IMR-90 (cell line): ENCODE measurements around the gene MROH2A. TPM values are rescaled to one million over a fixed set of nuclear protein-coding genes. Genes with fewer than 3 reads are reported as not detected.

Source experiments
- ATAC-seq: fragments of 200-7000 bp; cut with Tn5 transposase; 2 replicates; pipeline ENCODE4 v1.9.1; 2020; ENCODE audit warnings: low read depth, mild to moderate bottlenecking, moderate library complexity
- BruUV-seq: library from RNA; stranded (reverse); fragments of 400-500 nt; replicated peaks from 2 replicates; lab custom pipeline; 2021; lab: Mats Ljungman, UMichigan
- CTCF ChIA-PET: fragments of 300-600 bp; formaldehyde crosslinking; extraction: SDS; loops from one replicate; lab custom pipeline; 2021; ENCODE audit warnings: antibody characterized with exemption; lab: Yijun Ruan, JAX
- POLR2A ChIA-PET: fragments of 300-600 bp; sonication (Branson Sonifier 250); formaldehyde crosslinking; loops from one replicate; lab custom pipeline; 2022; ENCODE audit warnings: antibody characterized with exemption; ENCODE audit not compliant: unreplicated experiment; lab: Charles Lee
- DNase-seq: peaks from one replicate; pipeline ENCODE4 v3.0.0; 2013
- H2AFZ ChIP-seq: replicated peaks from 2 replicates; pipeline ENCODE3; 2013; ENCODE audit warnings: low read length, mild to moderate bottlenecking; ENCODE audit not compliant: poor library complexity
- H2AK5ac ChIP-seq: 2 replicates; pipeline ENCODE4 v1.6.1; 2013; ENCODE audit warnings: low read depth, low read length, inconsistent platforms
- H2AK9ac ChIP-seq: replicated peaks from 2 replicates; pipeline ENCODE3; 2013; ENCODE audit warnings: mild to moderate bottlenecking, low read depth, low read length, moderate library complexity; ENCODE audit not compliant: poor library complexity
- H2BK120ac ChIP-seq: 2 replicates; pipeline ENCODE4 v1.6.1; 2013; ENCODE audit warnings: low read depth, low read length, inconsistent platforms
- H2BK15ac ChIP-seq: 3 replicates; pipeline ENCODE4 v1.6.1; 2013; ENCODE audit warnings: low read depth, low read length, inconsistent platforms
- H2BK20ac ChIP-seq: 2 replicates; pipeline ENCODE4 v1.6.1; 2013; ENCODE audit warnings: low read depth, mild to moderate bottlenecking, inconsistent platforms, low read length, moderate library complexity
- H2BK5ac ChIP-seq: 2 replicates; pipeline ENCODE4 v1.6.1; 2013; ENCODE audit warnings: mild to moderate bottlenecking, low read depth, low read length, inconsistent platforms; ENCODE audit not compliant: poor library complexity, severe bottlenecking
- H3K14ac ChIP-seq: replicated peaks from 2 replicates; pipeline ENCODE4 v1.6.1; 2013; ENCODE audit warnings: low read depth, low read length, inconsistent platforms
- H3K18ac ChIP-seq: 2 replicates; pipeline ENCODE4 v1.6.1; 2013; ENCODE audit warnings: low read depth, low read length, control low read depth
- H3K23ac ChIP-seq: 2 replicates; pipeline ENCODE4 v1.6.1; 2013; ENCODE audit warnings: low read depth, low read length, inconsistent platforms
- H3K27ac ChIP-seq: 2 replicates; pipeline ENCODE4 v1.5.1; 2013; ENCODE audit warnings: mild to moderate bottlenecking, control low read depth, low read length; ENCODE audit not compliant: insufficient read depth
- H3K27me3 ChIP-seq: 2 replicates; pipeline ENCODE4 v1.6.1; 2013; ENCODE audit warnings: low read length; ENCODE audit not compliant: control insufficient read depth, insufficient read depth
- H3K36me3 ChIP-seq: 2 replicates; pipeline ENCODE4 v1.6.1; 2013; ENCODE audit warnings: low read length, mixed read lengths; ENCODE audit not compliant: control insufficient read depth, insufficient read depth
- H3K4ac ChIP-seq: 2 replicates; pipeline ENCODE4 v1.6.1; 2013; ENCODE audit warnings: low read depth, low read length, inconsistent platforms
- H3K4me1 ChIP-seq: 2 replicates; pipeline ENCODE4 v1.6.1; 2013; ENCODE audit warnings: low read length, mixed read lengths; ENCODE audit not compliant: control insufficient read depth, insufficient read depth
- H3K4me2 ChIP-seq: 2 replicates; pipeline ENCODE4 v1.6.1; 2013; ENCODE audit warnings: low read depth, mild to moderate bottlenecking, control low read depth, low read length, moderate library complexity
- H3K4me3 ChIP-seq: 2 replicates; pipeline ENCODE4 v1.5.1; 2013; ENCODE audit warnings: low read depth, mild to moderate bottlenecking, control low read depth, low read length, moderate library complexity; ENCODE audit not compliant: insufficient read depth
- H3K56ac ChIP-seq: 2 replicates; pipeline ENCODE4 v1.6.1; 2013; ENCODE audit warnings: low read length, inconsistent platforms; ENCODE audit not compliant: insufficient read depth; ENCODE audit errors: extremely low read depth
- H3K79me1 ChIP-seq, 2 experiments: 2 replicates each; pipeline ENCODE4 v1.6.1; 2013; ENCODE audit warnings: low read length in 2 of 2, inconsistent platforms in 1 of 2, low read depth in 1 of 2
- H3K9ac ChIP-seq: 2 replicates; pipeline ENCODE4 v1.6.1; 2013; ENCODE audit warnings: low read depth, low read length, control low read depth
- H3K9me1 ChIP-seq: 2 replicates; pipeline ENCODE4 v1.6.1; 2013; ENCODE audit warnings: low read length, inconsistent platforms; ENCODE audit not compliant: insufficient read depth
- H3K9me3 ChIP-seq: 2 replicates; pipeline ENCODE4 v1.6.1; 2013; ENCODE audit warnings: low read length; ENCODE audit not compliant: control insufficient read depth, insufficient read depth
- H4K20me1 ChIP-seq: 2 replicates; pipeline ENCODE4 v1.6.1; 2013; ENCODE audit warnings: low read length, inconsistent platforms; ENCODE audit not compliant: insufficient read depth
- H4K5ac ChIP-seq: 2 replicates; pipeline ENCODE4 v1.6.1; 2013; ENCODE audit warnings: mild to moderate bottlenecking, low read depth, low read length, control low read depth
- H4K8ac ChIP-seq, 2 experiments: 2 replicates each; pipeline ENCODE4 v1.6.1; 2013; ENCODE audit warnings: low read depth in 2 of 2, low read length in 2 of 2, control low read depth in 1 of 2, inconsistent platforms in 1 of 2
- H4K91ac ChIP-seq: 2 replicates; pipeline ENCODE4 v1.6.1; 2013; ENCODE audit warnings: low read depth, low read length, inconsistent platforms; ENCODE audit not compliant: insufficient read depth
- BHLHE40 ChIP-seq: fragments of 150-350 bp; IDR thresholded peaks from 2 replicates; pipeline ENCODE4 v1.6.1; 2016; ENCODE audit warnings: mild to moderate bottlenecking, low read depth, low read length
- CEBPB ChIP-seq: IDR thresholded peaks from 2 replicates; pipeline ENCODE4 v1.6.1; 2012; ENCODE audit warnings: low read depth, low read length, improper control_type of control experiment
- CHD1 ChIP-seq: IDR thresholded peaks from 2 replicates; pipeline ENCODE4 v1.6.1; 2012; ENCODE audit warnings: low read depth, low read length, improper control_type of control experiment
- ELK1 ChIP-seq: fragments of 150-350 bp; IDR thresholded peaks from 2 replicates; pipeline ENCODE4 v1.6.1; 2016; ENCODE audit warnings: low read depth, mild to moderate bottlenecking, low read length, moderate library complexity, borderline replicate concordance
- FOS ChIP-seq: fragments of 150-350 bp; IDR thresholded peaks from 2 replicates; pipeline ENCODE4 v1.6.1; 2016; ENCODE audit warnings: low read depth, low read length
- MAFK ChIP-seq: IDR thresholded peaks from 2 replicates; pipeline ENCODE4 v1.6.1; 2012; ENCODE audit warnings: low read depth, low read length, improper control_type of control experiment
- MAZ ChIP-seq: IDR thresholded peaks from 2 replicates; pipeline ENCODE4 v1.6.1; 2012; ENCODE audit warnings: low read depth, mild to moderate bottlenecking, low read length, improper control_type of control experiment, moderate library complexity, borderline replicate concordance
- MXI1 ChIP-seq: IDR thresholded peaks from 2 replicates; pipeline ENCODE4 v1.6.1; 2012; ENCODE audit warnings: low read depth, mild to moderate bottlenecking, low read length, moderate library complexity, borderline replicate concordance
- NFE2L2 ChIP-seq: fragments of 150-350 bp; IDR thresholded peaks from 2 replicates; pipeline ENCODE4 v1.6.1; 2016; ENCODE audit warnings: low read depth, mild to moderate bottlenecking, low read length
- POLR2A ChIP-seq: IDR thresholded peaks from 2 replicates; pipeline ENCODE4 v1.6.1; 2012; ENCODE audit warnings: mild to moderate bottlenecking, low read depth, low read length
- RAD21 ChIP-seq: IDR thresholded peaks from 2 replicates; pipeline ENCODE4 v1.6.1; 2012; ENCODE audit warnings: low read length, improper control_type of control experiment
- RCOR1 ChIP-seq: IDR thresholded peaks from 2 replicates; pipeline ENCODE4 v1.6.1; 2012; ENCODE audit warnings: mild to moderate bottlenecking, low read length, improper control_type of control experiment; ENCODE audit not compliant: insufficient replicate concordance
- RFX5 ChIP-seq: IDR thresholded peaks from 2 replicates; pipeline ENCODE4 v1.8.0; 2012; ENCODE audit warnings: low read depth, mild to moderate bottlenecking, low read length, moderate library complexity
- SMC3 ChIP-seq: fragments of 150-350 bp; IDR thresholded peaks from 2 replicates; pipeline ENCODE4 v1.6.1; 2016; ENCODE audit warnings: low read depth, mild to moderate bottlenecking, antibody characterized with exemption, low read length, moderate library complexity
- USF2 ChIP-seq: fragments of 150-350 bp; IDR thresholded peaks from 2 replicates; pipeline ENCODE4 v1.6.1; 2017; ENCODE audit warnings: mild to moderate bottlenecking, antibody characterized with exemption, low read length, low read depth
- WGBS, 2 experiments: methylation state at CpG; one replicate each; pipeline versions ENCODE4 v1.1.5 to v1.1.7; 2013; ENCODE audit warnings: missing lambda C conversion rate in 2 of 2; ENCODE audit not compliant: insufficient read length in 1 of 2; ENCODE audit errors: extremely low coverage in 2 of 2; 5-methylcytosine and 5-hydroxymethylcytosine counted together
- dilution Hi-C: fragments of 300-500 bp; cut with HindIII; formaldehyde crosslinking; loops from one replicate; pipeline ENCODE4 v1.14.3; 2018; ENCODE audit warnings: low sequenced_read_pairs; ENCODE audit not compliant: unreplicated experiment
- in situ Hi-C: fragments of 300-500 bp; cut with MboI; formaldehyde crosslinking; loops from 3 replicates; pipeline ENCODE4 v1.14.3; 2019; ENCODE audit warnings: low sequenced_read_pairs, inconsistent platforms, mixed read lengths
- intact Hi-C: fragments of 100-400 bp; cut with micrococcal nuclease; formaldehyde crosslinking; loops from 2 replicates; pipeline ENCODE4 v1.10.0; 2022
- polyA plus RNA-seq, 3 experiments: library from polyadenylated mRNA; depleted of rRNA; stranded (reverse); fragments of >200 nt; gene quantifications; 2 replicates each; pipeline ENCODE4 v1.2.3, GENCODE V29; 2012; ENCODE audit warnings: low replicate concordance in 1 of 3
- total RNA-seq: library from RNA; depleted of rRNA; stranded (reverse); fragments of >200 nt; gene quantifications from 2 replicates; pipeline ENCODE4 v1.2.3, GENCODE V29; 2012

The MROH2A gene
- total and polyA plus RNA-seq, 2 of the 4 experiments (the other 2 are of a cell fraction): not detected

- in situ Hi-C loops: loop anchor here (25.0 kb wide), 1 partner anchor 377 kb away; no protein-coding TSS in a partner anchor
- Histone ChIP-seq H2AK9ac (no peak overlapping the region), H3K27me3 (no peaks in the 10 kb centered on the region), H3K36me3 (peaks cover 15% of the 10 kb centered on the region), H2BK5ac (no peak overlapping the region), H3K18ac (no peak overlapping the region), H3K9me1 (peaks cover 7% of the 10 kb centered on the region), H2BK20ac (no peak overlapping the region), H3K27ac (no peak overlapping the region), H3K9ac (no peak overlapping the region), H2AK5ac (no peak overlapping the region), H3K23ac (no peak overlapping the region), H4K5ac (0 out of 2 replicates have a peak overlapping the region, but pooled peaks have one; percentile 48), H3K56ac (no peak overlapping the region), H3K79me1 (peaks cover 52 to 66% of the 10 kb centered on the region in 2 experiments), H3K9me3 (no peaks in the 10 kb centered on the region), H2AFZ (peak overlapping the region; percentile 40), H2BK120ac (no peak overlapping the region), H3K4me2 (no peak overlapping the region), H2BK15ac (no peak overlapping the region), H3K4ac (no peak overlapping the region), H4K20me1 (peaks cover 24% of the 10 kb centered on the region), H4K91ac (no peak overlapping the region), H3K4me3 (no peak overlapping the region), H3K4me1 (peaks cover 2% of the 10 kb centered on the region; the same call in 1 of the 2 replicates), H3K14ac (0 out of 2 replicates have a peak overlapping the region, but pooled peaks have one; percentile 21), H4K8ac (peak overlapping the region in 1 of 2 experiments; percentile 50; a peak in 1 of 4 replicates)
- POLR2A ChIA-PET: no interaction called here
- dilution Hi-C loops: no loop called here
- intact Hi-C loops: no loop called here
- DNase-seq (no peak), ATAC-seq (no peak; the same call in 1 of the 2 replicates)
- CTCF ChIA-PET: interaction anchor here (1.2 kb wide), 1 partner anchor 18 kb away, joined by 4 read pairs; no protein-coding TSS in a partner anchor
- no TSS peak for BruUV-seq
- WGBS, 2 experiments: 87% methylated on average over 7 of the region's 12 CpGs; no CpG with 5 or more reads in 1 of the 2 experiments
- TF ChIP-seq USF2 (no peak), NFE2L2 (no peak), MXI1 (no peak), RFX5 (no peak), BHLHE40 (no peak), CEBPB (no peak), RCOR1 (no peak), RAD21 (no peak), MAFK (no peak), CHD1 (no peak), FOS (no peak), MAZ (no peak), SMC3 (no peak), POLR2A (no peak), ELK1 (no peak)
These were observed 60.8 kb downstream of the MROH2A start for GRCh38 chr2:233838726-233839446.
